Suprapubic skin (tissue), 3 donors: ENCODE measurements around the gene CPA2.

Experiments
- EP300 ChIP-seq: sonication (generic); formaldehyde crosslinking; IDR thresholded peaks from one replicate; pipeline ENCODE4 v1.6.1; 2017; ENCODE audit warnings: antibody characterized with exemption
- POLR2A ChIP-seq, 2 donors: fragments of 450-650 bp; IDR thresholded peaks; one replicate each; pipeline ENCODE4 v1.6.1; 2017; ENCODE audit warnings: antibody characterized with exemption in 2 of 2, mild to moderate bottlenecking in 2 of 2, moderate library complexity in 2 of 2
- TF ChIP-seq, protein P1 (sequence below), 2 donors: fragments of 200-600 bp in 1 of 2; fragments of 450-650 bp in 1 of 2; sonication (generic) in 1 of 2; IDR thresholded peaks; one replicate each; pipeline ENCODE4 v1.5.1; 2016 to 2019; ENCODE audit warnings: antibody characterized with exemption in 2 of 2, mild to moderate bottlenecking in 1 of 2, moderate library complexity in 1 of 2

DNA sequence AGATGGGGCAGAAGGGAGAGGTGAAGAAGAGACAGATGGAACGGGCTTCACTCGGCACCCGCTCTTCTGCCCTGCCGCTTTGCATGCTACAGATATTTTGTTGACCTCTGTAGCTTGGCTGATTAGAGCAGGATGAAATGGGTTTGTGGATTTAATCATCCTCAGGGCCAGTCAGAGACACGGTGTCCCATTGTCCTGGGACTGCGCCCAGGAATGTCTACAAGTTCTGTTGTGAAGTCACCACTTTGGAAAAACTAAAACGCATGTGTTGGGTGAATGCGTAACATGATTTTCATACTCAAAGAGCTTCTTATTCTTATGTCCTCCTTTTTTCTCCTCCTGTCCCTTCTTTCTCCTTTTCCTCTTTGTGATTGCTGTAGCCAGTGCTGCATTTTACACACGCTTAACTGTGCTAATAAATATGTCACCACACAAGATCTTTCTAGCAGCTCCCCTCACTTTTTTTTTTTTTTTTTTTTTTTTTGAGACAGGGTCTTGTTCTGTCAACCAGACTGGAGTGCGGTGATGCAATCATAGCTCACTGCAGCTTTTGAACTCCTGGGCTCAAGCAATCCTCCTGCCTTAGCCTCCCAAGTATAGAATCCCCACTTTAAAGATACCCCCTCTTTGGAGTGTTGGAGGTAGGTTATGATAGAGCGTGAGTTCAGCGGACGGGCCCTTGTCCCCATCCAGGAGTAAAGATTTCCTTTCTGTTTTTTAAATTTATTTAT, 29.7 kb downstream of the CPA2 start:
- TF ChIP-seq, protein P1, sequence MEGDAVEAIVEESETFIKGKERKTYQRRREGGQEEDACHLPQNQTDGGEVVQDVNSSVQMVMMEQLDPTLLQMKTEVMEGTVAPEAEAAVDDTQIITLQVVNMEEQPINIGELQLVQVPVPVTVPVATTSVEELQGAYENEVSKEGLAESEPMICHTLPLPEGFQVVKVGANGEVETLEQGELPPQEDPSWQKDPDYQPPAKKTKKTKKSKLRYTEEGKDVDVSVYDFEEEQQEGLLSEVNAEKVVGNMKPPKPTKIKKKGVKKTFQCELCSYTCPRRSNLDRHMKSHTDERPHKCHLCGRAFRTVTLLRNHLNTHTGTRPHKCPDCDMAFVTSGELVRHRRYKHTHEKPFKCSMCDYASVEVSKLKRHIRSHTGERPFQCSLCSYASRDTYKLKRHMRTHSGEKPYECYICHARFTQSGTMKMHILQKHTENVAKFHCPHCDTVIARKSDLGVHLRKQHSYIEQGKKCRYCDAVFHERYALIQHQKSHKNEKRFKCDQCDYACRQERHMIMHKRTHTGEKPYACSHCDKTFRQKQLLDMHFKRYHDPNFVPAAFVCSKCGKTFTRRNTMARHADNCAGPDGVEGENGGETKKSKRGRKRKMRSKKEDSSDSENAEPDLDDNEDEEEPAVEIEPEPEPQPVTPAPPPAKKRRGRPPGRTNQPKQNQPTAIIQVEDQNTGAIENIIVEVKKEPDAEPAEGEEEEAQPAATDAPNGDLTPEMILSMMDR (IDR thresholded peaks at IDR 0.05): no peak
- TF ChIP-seq POLR2A (IDR thresholded peaks at IDR 0.05) (no peak), EP300 (no peak)
